NCI-H526 treated with DMSO at 0.1 percent for 48 hours (cell line): ENCODE results near the gene FOCAD.

Experiments
- DNase-seq: peaks from one replicate; lab custom pipeline; 2025; lab: John Stamatoyannopoulos, UW

The FOCAD gene

DNA sequence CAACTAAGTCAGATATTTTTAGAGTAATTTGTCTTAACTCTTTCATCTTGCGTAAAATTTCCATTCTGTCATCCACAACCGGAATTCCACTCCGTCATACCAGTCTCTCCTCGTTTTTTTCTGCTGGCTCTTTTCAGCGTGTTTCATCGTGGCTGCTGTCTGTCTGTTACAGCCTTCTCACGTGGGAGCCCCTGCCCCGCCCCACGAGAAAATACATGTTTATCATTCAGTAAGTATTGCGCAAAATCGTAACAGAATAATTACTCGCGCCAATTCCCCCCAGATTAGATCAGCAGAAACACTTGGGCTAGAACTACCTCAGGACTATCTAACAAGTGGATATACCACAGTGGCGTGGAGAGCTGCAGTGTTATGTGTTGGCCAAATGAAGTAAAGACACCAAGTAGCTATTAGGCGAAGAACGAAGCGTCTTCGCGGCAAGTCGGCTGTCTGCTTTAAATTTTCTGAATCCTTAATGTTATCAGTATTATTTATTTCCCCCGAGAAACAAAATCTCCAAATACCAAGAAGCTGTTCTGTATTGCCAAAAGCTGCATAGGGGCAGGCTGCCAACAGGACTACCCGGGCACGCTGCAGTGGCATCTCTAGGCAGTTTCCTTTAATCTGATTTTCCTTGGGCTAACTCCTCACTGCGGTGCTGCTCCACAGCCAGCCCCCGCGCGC, 566 bp upstream of the FOCAD start:
- DNase-seq, result no peak

DNA sequence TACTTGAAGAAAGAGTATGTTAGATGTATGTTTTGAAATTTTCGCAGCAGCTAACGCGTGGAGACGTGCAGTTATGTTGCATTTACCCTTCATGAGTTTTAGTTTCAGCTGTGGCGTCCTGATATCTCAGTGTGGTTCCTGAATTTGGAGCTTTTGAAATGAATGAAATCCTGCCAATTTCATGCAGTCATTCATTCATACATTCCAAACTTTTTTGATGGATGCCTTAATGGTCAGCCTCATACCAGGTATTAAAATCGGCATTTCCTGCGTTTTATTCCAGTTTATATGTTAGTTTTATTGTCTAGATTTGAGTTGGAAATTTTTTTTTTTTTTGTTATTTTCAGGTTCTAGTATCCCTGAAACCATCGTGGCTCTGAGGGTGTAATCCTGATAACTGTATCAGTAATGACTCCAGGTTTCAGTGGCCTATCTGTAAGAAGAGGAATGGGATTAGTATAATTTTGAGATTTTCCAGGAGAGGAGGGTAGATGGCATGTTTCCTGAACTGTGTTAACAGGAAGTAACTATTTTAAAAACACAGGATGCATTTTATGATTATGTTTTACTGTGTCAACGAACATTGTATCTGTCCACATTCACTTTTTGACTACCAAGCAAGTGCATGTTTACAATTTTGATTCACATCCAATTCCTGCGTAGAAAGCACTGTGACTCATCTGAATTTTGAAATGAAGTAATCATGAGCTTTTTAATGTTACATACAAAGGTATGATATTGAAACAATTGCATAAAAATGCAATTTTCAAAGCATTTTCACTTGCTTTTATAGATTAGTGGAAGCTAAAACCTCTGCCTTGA, 1.0 kb downstream of the FOCAD start:
- no peak for DNase-seq

DNA sequence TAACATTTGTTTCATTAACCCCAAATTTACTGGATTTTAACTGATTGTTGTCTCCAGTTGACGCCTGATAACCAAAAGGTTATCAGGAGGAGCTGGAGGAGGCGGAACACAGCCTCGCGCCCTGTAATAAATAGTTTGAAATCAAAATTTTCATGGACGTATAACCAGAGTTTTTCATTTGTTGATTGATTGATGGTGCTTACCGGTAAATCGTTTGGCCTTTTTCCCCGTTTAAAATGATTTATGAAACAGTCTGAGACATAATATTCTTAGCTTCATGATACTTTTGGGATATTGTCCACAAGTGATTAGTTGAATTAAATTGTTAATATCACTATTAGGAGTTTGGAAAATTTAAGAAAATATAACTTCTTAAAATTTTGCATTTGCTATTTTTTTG, 1.7 kb downstream of the FOCAD start:
- DNase-seq, result no peak

DNA sequence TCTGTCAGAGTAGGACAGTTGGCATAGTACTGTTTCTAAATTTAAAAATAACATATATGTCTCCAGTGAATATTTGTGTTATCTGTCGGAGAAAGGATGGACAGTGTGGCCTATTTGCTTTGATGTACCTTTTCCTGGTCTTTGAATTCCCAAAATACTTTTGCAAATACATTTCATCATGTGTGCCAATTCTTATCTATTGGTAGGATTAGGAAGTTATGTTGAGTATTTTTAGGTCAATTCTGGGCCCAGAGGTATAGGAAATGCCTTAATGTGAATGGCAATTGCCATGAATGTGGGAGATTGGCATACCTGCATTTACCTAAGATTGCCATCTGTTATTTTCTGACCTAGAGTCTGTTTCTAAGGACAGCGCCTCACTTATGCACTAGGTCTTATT, 5.8 kb downstream of the FOCAD start:
- DNase-seq, result no peak

DNA sequence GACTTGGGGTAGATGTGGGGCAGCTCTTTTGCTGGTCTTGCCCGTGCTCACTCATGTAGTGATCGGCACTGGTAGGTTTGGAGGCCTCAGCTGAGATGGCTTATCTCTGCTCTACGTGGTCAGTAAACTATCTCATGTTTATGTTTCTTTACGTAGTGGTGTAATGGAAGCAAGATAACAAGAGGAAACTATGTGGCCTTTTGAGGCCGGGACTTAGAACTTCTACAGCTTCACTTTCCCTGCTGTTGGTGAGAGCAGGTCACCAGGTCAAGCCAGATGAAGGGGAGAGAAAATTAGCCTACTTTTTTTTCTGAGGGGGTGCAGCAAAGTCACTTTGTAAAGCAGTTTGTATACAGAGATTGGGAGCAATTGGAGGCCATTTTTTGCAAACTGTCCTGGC, 8.5 kb downstream of the FOCAD start:
- no peak for DNase-seq

DNA sequence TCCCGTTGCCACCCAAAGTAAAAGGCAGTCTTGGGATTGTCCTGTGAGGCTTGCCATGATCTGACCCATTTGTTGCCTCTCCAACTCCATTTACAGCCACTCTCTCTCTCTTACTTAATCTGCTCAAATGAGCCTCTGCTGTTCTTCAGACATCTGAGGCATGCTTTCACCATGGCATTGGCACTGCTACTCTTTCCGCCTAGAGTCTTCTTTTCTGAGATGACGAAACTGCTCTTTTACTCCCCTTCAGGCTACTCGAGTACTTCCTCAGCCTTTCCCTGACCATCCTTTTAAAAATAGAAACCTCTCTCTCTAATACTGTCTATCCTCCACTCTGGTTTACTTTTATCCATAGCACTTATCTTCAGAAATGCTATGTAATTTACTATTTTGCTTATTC, 9.0 kb downstream of the FOCAD start:
- DNase-seq, result no peak

DNA sequence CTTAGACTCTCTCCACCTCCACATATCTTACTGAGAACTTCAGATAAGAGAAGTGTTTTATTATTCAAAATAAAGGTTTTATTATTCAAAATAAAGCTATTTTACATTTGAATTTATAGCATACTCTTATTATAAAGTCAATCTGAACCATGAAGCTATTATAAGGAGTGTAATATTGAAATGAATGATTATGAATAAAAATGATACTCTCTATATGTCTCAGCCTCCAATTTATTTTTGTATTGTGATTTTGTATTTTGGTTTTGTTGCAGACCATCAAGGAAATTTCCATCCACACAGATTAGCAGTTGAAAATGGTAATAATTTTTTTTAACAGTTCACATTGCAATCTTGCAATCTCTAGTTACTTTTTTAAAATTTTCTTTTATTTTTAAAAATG, 10.2 kb downstream of the FOCAD start:
- no peak for DNase-seq

DNA sequence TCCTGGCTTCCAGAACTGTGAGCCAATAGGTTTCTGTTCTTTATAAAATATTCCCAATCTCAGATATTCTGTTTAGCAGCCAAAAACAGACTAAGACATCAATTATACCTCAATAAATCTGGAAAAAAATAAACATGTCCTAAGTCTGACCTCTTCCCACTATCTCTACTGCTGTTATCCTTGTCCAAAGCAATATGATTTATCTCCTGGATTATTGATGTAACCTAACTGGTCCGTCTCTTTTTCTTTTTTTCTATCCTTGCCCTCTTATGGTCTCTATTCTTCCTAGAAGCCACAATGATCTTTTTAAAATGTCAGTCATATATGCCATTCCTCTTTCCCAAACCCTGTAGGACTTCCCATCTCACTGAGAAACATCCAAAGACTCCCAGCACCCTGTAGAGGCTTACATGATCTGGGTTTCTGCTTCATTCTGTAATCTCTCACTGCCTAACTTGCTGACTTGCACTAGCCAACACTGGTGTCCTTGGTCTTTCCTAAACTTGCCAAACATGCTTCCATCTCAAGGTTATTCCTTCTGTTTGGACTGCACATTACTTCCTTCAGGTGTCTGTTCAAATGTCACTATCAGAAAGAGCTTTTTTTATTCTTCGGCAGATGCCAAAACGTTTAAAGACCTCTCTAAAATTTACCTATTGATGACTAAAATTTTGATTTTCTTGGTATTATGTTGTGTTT, 13.1 kb downstream of the FOCAD start:
- no peak for DNase-seq

DNA sequence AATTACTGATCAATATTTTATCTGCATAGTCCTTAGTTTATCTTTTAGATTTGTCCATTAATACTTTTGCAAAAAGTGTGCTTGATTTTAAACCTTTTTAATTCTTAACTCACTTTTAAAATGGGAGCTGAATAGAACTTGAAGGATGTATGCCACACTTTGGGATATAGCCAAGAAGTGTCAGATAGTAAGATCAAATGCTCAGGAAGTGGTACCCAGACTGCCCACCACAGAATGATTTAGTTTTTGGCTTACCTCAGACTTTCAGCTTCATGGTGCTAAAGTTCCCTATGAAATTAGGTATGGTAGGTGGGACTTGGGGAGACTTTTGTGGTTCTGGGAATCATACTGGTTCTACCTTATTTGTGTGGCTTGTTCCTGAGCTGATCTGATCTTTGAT, 14.7 kb downstream of the FOCAD start:
- DNase-seq, result no peak

DNA sequence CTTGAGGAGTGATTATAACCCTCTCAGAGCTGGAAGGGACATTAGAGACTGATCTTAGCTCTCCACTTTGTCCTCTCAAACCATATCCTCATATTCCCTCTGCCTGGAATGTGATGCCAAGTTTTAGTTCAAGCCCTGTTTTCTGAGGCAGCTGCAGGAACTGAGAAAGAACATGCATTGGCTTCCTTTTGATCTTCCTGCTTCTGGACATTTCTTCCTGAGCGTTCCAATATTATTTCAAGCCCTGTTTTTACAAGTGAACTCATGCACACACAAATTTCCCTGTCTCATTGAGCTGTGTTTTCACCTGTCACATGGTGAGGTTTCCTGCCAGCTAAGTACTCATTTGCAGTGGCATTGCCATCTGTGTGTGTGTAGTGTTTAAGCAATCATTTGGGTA, 17.0 kb downstream of the FOCAD start:
- DNase-seq, result no peak

DNA sequence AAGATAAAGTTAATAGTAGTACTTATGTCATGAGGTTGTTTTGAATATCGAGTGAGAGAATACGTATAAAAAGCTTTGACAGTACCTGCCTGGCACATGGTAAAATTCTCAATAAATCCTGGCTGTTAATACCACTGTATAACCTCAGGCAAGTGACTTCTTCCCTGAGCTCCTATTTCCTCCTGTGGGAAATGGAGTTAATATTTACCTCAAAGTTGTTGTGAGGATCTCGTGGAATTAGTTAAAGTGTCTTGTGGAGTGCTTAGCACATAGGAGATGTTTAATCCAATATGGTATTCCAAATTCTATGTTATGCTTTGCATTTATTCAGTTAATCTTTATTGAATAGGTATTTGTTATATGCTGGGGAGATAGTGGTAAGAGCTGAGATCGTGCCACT, 18.5 kb downstream of the FOCAD start:
- DNase-seq, result no peak

DNA sequence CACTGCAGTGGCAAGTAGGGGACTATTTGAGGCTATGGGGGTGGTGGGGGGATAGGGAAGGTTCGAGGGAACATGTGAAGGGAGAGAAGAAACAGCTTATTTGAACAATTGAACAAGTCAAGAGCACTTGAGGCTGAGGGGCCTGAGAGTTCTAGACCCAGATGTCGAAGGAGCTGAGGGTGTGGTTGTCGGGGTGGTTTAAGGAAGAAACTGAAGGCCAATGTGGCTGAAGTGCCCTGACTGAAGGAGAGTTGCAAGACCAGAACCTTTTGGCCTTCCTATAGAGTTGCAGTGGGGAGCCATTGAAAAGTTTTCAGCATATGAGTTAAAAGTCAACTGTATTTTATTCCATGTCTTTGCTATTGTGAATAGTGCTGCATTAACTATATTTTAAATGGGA, 19.1 kb downstream of the FOCAD start:
- DNase-seq, result no peak

DNA sequence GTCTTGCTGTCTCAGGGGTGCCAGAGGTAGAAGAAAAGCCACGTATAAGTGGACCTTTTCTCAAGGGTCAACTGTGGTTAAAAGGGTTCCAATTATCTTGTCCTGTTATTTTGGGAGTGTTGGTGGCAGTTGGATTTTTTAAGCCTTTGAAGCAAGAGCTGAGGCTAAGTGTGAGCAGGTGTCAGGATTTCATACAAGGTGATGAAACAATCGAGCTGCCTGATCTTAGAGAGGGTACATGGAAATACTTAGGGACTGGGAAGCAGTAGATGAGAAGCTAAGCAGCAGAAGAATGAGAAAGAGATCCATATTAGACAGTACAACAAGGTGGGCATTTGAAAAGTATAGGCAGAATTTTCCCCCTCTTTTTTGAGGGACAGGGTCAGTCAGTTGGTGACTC, 23.6 kb downstream of the FOCAD start:
- no peak for DNase-seq

DNA sequence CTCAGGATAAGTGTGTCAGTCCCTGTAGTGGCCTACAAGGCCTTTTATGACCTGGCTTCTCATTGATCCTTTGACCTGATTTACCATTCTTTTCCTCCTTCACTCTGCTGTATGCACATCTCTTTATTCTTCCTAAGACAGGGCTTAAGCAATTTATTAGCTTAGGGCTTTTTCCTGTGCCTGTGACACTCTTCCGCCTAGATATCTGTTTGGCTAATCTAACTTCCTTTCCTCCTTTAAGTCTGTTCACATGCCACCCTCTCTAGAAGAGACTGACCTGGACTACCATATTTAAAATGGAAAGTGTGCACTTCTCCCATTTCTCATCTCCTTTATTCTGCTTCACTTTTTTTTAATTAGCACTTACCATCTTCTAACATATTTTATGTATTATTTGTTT, 29.1 kb downstream of the FOCAD start:
- DNase-seq, result no peak

DNA sequence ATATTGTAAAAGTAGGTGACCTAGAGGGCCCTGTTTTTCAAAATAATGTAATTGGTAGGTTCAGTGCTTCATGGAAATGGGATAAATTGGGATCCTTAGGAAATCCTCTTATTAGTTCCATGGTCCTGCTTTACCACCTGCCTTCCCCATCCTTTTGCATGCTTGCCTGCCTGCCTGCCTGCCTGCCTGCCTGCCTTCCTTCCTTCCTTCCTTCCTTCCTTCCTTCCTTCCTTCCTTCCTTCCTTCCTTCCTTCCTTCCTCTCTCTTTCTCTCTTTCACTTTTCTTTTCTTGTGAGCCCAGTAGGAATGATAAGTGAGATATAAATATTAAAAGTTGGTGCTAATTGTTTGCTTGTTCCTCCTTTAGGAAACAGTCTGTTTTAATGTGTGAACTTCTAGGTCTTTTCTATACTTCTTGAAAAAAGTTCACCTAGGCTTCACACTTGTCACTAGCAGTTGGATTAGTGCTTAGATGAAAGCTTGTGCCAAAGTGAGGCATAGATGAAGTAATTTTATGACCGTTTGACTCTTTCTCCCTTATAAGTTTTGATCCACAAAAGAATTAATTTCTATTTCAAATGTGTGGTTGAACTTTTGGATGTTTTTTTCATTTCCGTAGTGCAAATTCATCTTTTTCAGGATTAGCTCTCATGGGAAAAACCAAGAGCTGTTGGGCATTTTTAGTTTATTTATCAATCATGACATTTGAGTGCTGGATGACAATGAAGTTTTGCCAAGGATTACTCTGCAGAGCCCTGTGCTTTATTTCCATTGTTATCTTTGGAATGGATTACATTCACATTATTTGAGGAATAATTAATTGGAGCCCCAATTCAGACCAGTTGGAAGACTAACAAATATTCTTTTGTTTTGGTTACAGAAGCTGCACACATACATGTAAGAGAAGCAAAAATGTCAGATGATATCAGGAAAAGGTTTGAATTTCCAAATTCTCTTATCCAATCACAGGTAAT, 30.7 kb downstream of the FOCAD start:
- no peak for DNase-seq

DNA sequence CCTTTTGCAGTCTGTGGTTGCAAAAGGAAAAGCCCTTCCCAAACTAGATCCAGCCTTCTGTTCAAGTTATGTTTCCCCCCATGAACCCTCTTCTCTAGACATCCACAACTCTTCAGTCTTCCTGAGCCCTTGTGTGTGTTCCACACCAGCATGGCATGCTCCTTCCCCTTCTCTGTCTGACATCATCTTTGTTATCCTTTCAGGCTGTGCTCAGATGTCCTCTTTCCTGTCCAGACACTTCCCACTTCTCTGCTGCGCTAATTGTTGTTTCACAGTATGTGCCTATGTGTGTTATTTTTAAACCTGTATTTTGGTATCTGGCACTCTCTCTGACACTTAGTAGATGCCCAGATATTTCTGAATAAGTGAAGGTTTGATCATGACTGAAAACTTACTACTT, 38.2 kb downstream of the FOCAD start:
- no peak for DNase-seq

DNA sequence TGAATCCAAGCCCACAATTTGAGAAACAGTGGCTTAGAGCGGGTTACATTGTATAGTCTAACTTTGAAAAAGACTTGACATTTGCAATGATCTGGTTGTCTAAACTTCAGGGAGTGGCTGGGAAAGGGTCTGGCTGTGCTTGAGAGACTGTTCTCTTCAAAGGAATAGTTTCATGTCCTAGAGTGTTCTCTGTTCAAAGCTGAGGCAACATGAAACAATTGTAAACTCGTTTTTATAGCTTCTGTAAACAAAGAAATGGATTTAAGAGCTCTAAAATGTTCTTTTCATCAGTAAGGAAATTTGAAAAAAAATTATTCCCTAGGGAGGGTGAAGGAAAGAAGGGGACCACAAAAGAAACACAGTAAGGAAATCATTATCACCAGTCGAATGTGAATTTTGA, 41.6 kb downstream of the FOCAD start:
- no peak for DNase-seq

DNA sequence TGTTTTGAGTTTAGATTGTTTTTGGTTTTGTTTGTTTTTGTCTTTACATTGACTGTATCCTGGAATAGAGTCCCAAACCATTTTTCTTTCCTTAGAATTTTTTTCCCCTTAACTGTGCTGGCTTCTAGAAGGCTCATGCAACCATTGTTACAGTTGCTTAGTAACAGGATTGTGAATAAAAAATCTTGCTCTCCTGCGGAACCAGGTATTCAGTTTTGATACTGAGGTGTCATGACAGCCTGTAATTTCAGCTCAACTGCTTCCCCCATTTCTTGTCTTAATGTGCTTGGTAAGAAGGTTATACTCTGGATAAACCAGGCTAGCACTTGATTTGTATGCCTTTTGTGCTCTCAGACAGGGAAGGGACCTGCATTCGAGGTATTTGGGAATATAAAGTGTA, 42.1 kb downstream of the FOCAD start:
- no peak for DNase-seq

DNA sequence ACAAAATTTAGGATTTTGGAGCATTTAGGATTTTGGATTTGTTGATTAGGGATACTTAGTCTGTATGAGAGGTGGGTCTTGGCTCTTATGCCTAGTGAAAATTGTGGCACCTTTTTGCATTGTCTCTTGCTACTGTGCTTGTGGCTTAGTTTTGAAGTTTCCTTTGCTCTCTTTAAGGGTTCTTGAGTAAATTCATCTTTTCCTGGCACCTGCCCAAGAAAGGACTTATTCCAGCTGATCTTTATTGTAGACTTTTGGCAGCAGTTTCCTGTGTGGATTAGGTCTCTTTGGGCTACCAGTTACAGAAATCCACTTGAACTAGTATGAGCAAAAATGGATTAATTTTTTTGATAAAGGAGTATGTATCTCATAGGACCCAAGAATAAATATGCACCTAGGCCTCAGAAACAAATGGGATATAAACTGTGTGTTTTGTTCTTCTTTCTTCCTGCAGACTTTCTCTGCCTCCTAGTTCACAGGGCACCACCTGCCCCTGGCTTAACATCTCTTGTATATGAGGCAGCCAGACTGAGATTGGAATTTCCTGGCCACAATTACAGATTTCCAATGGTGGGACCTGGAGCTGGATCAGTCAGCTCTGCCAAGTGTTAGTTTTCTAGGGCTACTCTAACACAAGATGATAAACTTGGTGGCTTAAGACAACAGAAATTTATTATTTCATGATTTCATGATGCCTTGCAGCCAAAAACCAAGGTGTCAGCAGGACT, 44.6 kb downstream of the FOCAD start:
- DNase-seq, result no peak

DNA sequence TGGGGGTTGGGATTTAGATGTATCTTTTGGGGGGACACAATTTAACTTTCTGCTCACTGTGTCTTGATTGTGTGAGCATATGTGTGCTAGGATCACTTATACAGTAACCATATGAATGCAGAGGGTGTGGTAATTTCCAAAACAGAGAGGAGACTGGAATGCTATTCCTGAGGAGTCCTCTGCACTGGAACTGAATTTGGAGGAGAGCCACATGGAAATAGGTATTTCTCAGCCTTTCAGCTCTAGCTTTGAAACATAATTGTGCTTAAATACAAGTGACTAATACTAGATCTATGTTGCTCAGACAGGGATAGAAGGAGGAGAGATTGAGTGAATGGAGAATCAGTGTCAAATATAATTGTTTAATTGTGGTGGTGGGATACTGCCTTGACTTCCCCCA, 45.5 kb downstream of the FOCAD start:
- no peak for DNase-seq

DNA sequence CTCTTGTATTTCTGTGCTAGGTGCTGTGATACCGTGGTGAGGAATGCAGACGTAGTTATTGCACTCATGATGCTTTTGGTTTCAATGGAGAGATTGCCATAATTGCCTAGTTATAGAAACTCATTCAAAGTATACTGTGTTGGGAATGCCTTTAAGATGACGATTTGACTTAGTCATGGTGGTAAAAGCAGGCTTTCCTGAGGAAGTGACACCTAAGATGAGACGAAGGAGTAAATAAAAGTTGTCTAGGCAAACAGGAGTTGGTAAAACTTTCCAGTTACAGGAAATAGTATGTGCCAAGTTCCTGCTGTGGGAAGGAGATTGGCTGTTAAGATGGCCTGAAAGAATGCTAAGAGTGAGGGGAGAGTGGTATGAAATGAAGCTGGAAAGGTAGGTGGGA, 48.1 kb downstream of the FOCAD start:
- DNase-seq, result no peak
